Kasumi-1 (cell line): ENCODE data around the gene TLNRD1.

Experiments used
- DNase-seq, 2 experiments: peaks; one replicate each; lab custom pipeline; 2025; lab: John Stamatoyannopoulos, UW

Gene TLNRD1

GRCh38 chr15:80978685-80979329 lies 21.9 kb upstream of the TLNRD1 start:
- DNase-seq, result no peak

DNA sequence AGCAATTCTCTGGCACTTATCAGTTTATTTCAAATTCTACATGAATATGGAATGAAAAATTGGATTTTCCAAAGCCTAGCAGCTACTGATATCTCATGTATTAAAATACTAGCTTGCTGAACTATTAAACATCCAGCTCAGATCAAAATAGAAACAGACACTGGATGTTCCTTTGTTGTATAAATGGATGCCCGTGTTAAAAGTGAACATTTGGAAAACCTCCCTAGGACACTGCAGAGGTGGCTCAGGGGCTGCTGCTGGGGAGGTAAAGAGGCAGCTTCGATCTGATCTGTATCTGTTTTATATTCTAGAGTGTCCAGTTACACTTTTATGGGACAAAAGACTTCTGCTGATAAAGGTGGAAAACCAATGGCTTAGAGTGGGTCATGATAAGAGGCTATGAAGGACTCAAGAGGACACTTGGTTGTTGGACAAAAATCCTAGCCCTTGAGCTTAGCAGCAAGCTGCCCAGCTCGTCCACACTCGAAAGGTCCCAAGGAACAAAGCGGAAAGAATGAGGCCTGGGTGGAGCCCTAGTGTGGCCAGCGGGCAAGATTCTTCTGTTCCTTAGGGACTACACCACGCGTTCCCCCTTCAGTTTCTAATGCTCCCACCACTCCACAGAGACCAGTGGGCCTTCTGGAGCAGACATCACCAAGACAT lies 21.1 kb upstream of the TLNRD1 start:
- DNase-seq, result no peak

DNA sequence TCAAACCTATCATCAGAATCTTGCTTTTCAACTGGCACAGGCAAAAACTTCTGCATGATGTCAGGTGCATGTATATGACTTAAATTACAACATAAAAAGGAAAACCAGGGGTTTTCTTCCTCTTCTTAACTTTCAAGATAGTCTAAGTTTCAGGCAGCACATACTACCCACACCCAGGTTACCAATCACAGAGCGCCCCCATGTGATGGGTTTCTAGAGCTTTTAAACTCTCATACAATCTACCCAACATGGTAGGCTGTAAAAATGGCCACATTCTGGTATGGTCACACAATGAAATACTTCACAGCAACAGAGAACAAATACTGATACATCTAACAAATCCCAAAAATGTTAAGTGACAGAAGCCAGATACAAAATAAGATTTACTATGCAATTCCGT lies 18.5 kb upstream of the TLNRD1 start:
- no peak for DNase-seq

GRCh38 chr15:80982839-80983238 lies 17.9 kb upstream of the TLNRD1 start:
- no peak for DNase-seq

DNA sequence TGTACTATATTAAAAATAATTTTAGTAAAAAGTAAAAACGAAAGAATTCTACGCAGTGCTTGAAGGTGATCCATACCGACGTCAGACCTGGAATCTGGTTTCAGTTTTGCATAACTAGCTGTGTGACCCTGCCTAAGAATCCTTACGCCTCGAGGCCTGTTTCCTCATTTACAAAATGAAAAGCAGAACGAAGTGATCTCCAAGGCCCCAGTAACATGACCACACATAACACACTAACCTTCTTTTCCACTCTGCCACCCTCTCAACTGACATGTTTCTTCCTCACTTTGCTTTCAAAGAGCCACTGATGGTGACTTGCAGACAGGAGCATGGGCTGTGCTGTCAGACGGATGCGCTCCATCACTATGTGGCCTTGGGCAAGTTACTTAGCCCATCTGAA lies 15.9 kb upstream of the TLNRD1 start:
- peak; percentile 88 to 92 for DNase-seq

DNA sequence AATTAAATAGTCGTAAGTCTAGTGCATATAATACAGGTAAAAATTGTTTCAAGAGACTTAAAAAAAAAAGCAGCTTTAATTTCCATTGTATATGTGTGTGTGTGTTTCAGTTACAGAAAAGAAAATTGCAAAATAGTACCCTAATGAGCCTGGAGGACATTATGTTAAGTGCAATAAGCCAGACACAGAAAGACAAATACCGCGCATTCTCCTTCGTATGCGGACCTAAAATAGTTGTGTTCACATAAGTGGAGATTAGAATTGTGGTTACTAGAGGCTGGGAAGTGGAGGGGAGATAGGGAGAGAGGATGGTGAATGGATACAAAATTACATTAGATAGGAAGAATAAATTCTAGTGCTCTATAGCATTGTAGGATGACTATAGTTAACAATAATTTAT lies 14.7 kb upstream of the TLNRD1 start:
- no peak for DNase-seq

DNA sequence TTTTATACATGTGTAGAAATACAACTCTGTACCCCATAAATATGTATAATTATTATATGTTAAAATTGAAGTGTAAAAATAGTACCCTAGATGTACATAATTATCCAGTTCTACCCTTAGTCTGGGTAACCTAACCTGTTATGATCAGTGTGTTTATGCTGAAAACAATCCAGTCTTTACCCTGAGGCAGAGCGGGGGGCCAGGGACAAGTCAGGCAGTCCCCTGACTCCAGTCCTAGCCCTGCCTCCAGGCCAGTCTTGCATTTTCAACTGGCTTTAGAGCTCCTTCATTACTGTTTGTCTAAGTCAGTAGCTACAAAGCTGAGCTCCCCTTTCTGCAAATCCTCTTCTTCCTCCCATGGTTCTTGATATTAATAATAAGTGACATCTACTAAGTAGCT lies 14.2 kb upstream of the TLNRD1 start:
- no peak for DNase-seq

DNA sequence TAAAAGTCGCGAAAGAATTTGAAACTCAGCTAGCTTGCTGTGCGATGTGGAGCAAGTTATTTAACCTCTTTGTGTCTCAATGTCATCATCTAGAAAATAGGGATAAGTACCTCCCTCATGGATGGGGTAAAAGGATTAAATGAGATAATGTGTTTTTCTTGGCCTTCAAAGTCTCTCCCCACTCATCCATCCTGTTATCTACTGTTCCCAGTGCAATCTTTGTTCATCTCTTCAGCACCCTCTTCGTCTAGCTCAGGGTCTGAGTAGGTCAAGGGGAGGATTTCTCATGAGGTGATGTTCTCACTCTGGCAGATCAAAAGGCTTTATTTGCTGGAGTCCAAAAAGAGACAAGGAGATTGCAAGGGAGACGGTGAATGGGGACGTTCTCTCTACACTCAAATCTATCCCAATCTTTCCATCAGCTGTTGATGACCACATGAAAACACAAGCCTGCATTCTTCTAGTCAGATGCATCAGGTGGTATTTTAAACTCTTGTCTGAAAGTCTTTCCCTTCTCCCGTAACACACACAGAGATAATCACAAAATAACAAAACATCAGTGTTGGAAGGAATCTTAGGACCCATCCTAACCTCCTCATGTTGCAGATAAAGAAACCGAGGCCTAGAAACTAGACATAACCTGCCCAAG lies 12.5 kb upstream of the TLNRD1 start:
- no peak for DNase-seq

- no peak for DNase-seq
These were observed 11.6 kb upstream of the TLNRD1 start for GRCh38 chr15:80989081-80989517.

GRCh38 chr15:80989518-80990478 lies 10.9 kb upstream of the TLNRD1 start, which contains the start of gene MESD:
Gene MESD, minus strand, starts transcription at chr15:80989819. Its CDS starts 28 bp downstream, at chr15:80989791.
- DNase-seq, result peak; percentile 92 to 94

DNA sequence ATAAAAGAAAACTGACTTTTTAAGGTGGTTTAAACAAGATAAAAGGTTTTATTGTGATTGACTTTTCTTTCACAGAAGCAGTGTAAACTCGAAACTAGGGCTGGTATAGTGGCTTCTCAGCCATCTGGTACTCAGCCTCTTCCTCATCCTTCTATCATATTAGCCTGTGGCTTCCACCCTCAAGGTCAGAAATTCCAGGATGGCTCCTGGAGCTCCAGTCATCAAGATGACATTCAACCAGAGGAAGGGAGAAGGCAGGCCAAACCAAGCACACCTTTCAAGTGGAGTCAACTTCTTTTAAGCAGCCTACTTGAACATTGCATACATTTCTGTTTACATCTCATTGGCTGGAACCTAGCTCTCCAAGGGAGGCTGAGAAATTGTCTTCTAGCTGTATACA lies 9.8 kb upstream of the TLNRD1 start:
- DNase-seq, result no peak

- DNase-seq, result peak; percentile 74 to 78
These were observed 9.3 kb upstream of the TLNRD1 start for GRCh38 chr15:80991421-80991820.

GRCh38 chr15:80992006-80992405 lies 8.7 kb upstream of the TLNRD1 start:
- no peak for DNase-seq

DNA sequence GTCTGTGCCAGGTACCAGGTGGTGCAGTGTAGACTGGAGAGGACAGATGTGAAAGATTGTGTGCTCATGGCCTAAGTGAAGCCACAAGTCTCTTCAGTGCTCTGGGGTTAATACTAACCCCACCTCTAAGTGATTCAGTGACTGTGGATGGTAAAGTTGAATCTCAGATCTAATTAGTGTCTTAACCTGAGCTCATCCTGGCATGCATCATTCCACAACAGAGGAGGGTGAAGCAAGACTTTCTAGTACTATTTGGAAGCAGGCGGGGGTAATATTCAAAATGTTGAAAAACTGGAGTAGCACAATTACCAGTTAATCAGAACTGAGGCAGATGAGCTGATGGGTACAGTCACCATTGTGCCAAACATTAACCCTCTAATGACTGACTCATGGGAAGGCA lies 8.3 kb upstream of the TLNRD1 start:
- no peak for DNase-seq

- DNase-seq, result peak; percentile 32 to 53
These were observed 4.5 kb upstream of the TLNRD1 start for GRCh38 chr15:80996247-80996646.

DNA sequence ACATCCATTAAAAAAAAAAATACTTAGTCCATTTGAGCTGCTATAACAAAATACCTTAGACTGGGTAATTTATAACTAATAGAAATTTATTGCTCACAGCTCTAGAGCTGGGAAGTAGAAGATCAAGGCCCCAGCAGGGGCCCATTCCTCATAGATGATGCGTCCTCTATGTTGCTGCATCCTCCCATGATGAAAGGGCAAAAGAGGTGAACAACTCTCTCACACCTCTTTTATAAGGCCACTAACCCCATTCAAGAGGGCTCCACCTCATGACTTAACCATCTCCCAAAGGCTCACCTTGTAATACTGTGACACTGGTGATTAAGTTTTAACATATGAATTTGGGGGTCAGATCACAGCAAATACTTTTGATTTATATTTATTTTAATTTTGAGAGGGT lies 3.0 kb upstream of the TLNRD1 start:
- no peak for DNase-seq

DNA sequence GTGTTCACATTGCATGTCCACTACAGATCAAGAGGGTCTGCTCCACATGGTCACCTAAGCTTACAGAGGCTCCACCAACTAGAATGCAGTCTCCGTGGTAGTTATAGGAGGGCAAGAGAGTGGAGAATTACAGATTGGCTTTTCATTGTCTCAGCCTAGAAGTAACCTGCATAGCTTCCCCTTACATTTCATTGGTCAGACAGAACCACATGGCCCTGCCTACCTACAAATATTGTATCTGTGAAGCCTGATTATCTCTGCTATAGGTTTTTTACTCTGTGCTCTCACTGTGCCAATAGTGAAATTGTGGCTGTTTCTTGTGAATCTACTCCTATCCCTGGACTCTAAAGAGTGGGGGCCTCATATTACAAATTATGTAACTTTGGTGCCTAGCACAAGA lies 2.5 kb upstream of the TLNRD1 start:
- no peak for DNase-seq

GRCh38 chr15:80999623-81000036 lies 1.1 kb upstream of the TLNRD1 start:
- DNase-seq, result peak in 1 of 2 experiments; percentile 51

DNA sequence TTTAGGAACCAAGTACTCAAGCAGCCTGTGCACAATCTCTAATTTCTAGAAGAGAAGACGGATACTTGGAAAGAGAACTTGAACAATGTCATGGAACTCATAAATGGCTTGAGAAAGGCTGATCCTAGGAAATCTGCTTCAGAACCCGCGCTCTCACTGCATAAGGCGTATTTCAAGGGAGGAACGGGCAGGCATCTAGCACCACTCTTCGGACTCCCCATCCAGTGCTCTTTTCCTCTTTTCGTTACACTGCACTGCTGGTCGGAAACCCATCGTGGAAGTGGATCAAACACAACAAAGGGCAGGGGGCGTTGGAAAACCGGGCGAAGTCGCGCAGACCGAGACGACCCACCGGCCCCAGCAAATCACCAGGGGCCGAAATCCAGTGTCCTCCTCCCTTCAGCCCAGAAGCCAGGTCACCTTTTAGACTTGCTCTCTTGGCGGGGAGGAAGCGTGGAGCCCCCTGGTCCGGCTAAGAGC lies 539 bp upstream of the TLNRD1 start:
- DNase-seq, result peak; percentile 55 to 62

GRCh38 chr15:81001152-81002008 lies 657 bp downstream of the TLNRD1 start:
- DNase-seq, result peak; percentile 14 to 47

DNA sequence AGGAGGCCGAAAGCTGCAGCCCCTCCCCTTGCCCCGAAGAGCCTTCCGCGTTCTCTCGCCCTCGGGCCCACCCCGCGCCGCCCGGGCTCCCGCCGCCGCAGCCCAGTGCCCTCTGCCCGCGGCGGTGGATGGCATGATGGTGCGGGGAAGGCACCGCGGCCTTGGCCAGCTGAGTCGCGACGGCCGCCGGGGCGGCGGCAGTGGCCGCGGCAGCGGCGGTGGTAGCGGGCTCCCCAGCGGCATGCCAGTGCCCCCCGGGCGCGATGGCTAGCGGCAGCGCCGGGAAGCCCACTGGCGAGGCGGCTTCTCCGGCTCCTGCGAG lies 1.2 kb downstream of the TLNRD1 start:
- no peak for DNase-seq
